CD4-positive, alpha-beta T cell treated with Interleukin-12 subunit alpha and Interleukin-12 subunit beta, for 1 hour (primary cell): Measurements from ENCODE around the gene RPL28.

Experiments used
- DNase-seq: peaks from one replicate; pipeline ENCODE4 v3.0.0-alpha.2; 2020

The RPL28 gene

GRCh38 chr19:55373993-55374757, 11.6 kb upstream of the RPL28 start:
- no peak for DNase-seq

- no peak for DNase-seq
Observed at GRCh38 chr19:55376241-55376933, 9.3 kb upstream of the RPL28 start, which contains the start of gene TMEM190. TMEM190 (plus strand) TSS chr19:55376826; CDS start chr19:55376854, 28 bp downstream.

- no peak for DNase-seq
Observed at GRCh38 chr19:55377356-55378131, 8.2 kb upstream of the RPL28 start.

- no peak for DNase-seq
Observed at GRCh38 chr19:55379174-55379573, 6.6 kb upstream of the RPL28 start.

GRCh38 chr19:55382013-55382412, 3.7 kb upstream of the RPL28 start:
- DNase-seq = no peak

- no peak for DNase-seq
Observed at GRCh38 chr19:55382522-55383054, 3.1 kb upstream of the RPL28 start.

- DNase-seq = peak; percentile 57
Observed at GRCh38 chr19:55383279-55384130, 2.2 kb upstream of the RPL28 start.

GRCh38 chr19:55384131-55384919, 1.4 kb upstream of the RPL28 start, which contains the start of gene TMEM238:
TMEM238 (minus strand) TSS chr19:55384292; CDS start chr19:55384259, 33 bp downstream.
- DNase-seq = peak; percentile 48

- DNase-seq = peak; percentile 96
Observed at GRCh38 chr19:55384920-55385723, 610 bp upstream of the RPL28 start.

- DNase-seq = no peak
Observed at GRCh38 chr19:55386493-55386971, 800 bp downstream of the RPL28 start.

GRCh38 chr19:55387736-55388497, 2.2 kb downstream of the RPL28 start:
- no peak for DNase-seq

- no peak for DNase-seq
Observed at GRCh38 chr19:55389386-55390317, 3.9 kb downstream of the RPL28 start.

- no peak for DNase-seq
Observed at GRCh38 chr19:55390461-55390880, 4.7 kb downstream of the RPL28 start.

- no peak for DNase-seq
Observed at GRCh38 chr19:55391191-55391670, 5.5 kb downstream of the RPL28 start.

GRCh38 chr19:55391702-55392615, 6.2 kb downstream of the RPL28 start:
- DNase-seq = no peak

GRCh38 chr19:55392820-55393761, 7.4 kb downstream of the RPL28 start:
- DNase-seq = no peak
